Measurements from ENCODE around the gene BIN2. TPM values are rescaled to one million over a fixed set of nuclear protein-coding genes. Genes with fewer than 3 reads are reported as not detected.

BIN2 gene
- total RNA-seq, 1 experiment from 2014 or later = not detected

DNA sequence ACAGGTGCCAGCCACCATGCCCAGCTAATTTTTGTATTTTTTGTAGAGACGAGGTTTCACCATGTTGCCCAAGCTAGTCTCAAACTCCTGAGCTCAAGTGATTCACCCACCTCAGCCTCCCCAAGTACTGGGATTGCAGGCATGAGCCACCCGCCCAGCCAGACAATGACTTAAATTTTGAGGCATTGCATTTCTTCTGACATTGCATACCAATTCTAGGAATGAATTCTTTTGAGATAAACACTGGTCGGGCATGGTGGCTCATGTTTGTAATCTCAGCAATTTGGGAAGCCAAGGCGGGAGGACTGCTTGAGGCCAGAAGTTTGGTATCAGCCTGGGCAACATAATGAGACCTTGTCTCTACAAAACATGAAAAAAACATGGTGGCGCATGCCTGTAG lies 25.1 kb upstream of the BIN2 start:
- Histone ChIP-seq H2AFZ (ENCODE audit: low read length) (no peak overlapping the region), H2BK12ac (ENCODE audit: insufficient read length, low read depth, low read length) (no peak overlapping the region), H2AK5ac (ENCODE audit: insufficient read length, low read length) (no peak overlapping the region), H3K27ac (ENCODE audit: insufficient read length, low read depth, low read length) (no peak overlapping the region), H3K4me1 (ENCODE audit: insufficient read depth, low read length) (no peaks in the 10 kb centered on the region), H3K79me2 (ENCODE audit: insufficient read depth, low read length) (no peaks in the 10 kb centered on the region), H2BK20ac (ENCODE audit: low read depth, low read length, poor library complexity, severe bottlenecking) (no peak overlapping the region), H4K20me1 (ENCODE audit: control insufficient read depth, insufficient read depth, insufficient read length) (no peaks in the 10 kb centered on the region), H3K27me3 (ENCODE audit: insufficient read depth, low read length) (no peaks in the 10 kb centered on the region), H4K5ac (ENCODE audit: insufficient read length, low read depth, low read length) (no peak overlapping the region), H3K79me1 (ENCODE audit: insufficient read depth, low read depth, low read length, poor library complexity, severe bottlenecking) (no peaks in the 10 kb centered on the region), H2BK120ac (ENCODE audit: low read depth, low read length, poor library complexity, severe bottlenecking) (no peak overlapping the region), H3T11ph (ENCODE audit: low read length) (no peak overlapping the region), H2BK15ac (ENCODE audit: low read depth, low read length) (no peak overlapping the region), H3K56ac (ENCODE audit: insufficient read length, low read depth, low read length) (no peak overlapping the region), H4K91ac (ENCODE audit: insufficient read length, low read depth, low read length) (no peak overlapping the region), H2BK5ac (ENCODE audit: insufficient read length, low read length) (no peak overlapping the region), H3K4ac (ENCODE audit: low read depth, low read length) (no peak overlapping the region), H3K14ac (ENCODE audit: insufficient read depth, low read length) (no peak overlapping the region), H3K23me2 (ENCODE audit: insufficient read length, low read depth, low read length, poor library complexity, severe bottlenecking) (no peaks in the 10 kb centered on the region), H4K8ac (replicated peaks; ENCODE audit: insufficient read length, low read depth, low read length) (no peak overlapping the region), H3K23ac (ENCODE audit: insufficient read length, low read depth, low read length) (no peak overlapping the region), H3K4me2 (ENCODE audit: insufficient read depth, insufficient read length, low read length) (no peak overlapping the region), H3K9ac (ENCODE audit: extremely low read depth, insufficient read length, low read length) (no peak overlapping the region), H3K18ac (ENCODE audit: insufficient read length, low read depth, low read length) (no peak overlapping the region), H3K9me3 (ENCODE audit: control insufficient read depth, low read depth, low read length) (no peaks in the 10 kb centered on the region)
- no peaks in the 10 kb centered on the region for H3K36me3 Mint-ChIP-seq (ENCODE audit: insufficient read depth in 1 of 3, low read depth in 3 of 3)
- H3K4me3 Mint-ChIP-seq = no peak overlapping the region
- no CpG with 5 or more reads among the region's 5 CpGs for WGBS (ENCODE audit: extremely low coverage, insufficient read length, low lambda C conversion rate)
- H3K9me3 Mint-ChIP-seq = no peaks in the 10 kb centered on the region; a peak in 1 of 5 replicates
- H3K27ac Mint-ChIP-seq = no peak overlapping the region
- no peak for DNase-seq
- TF ChIP-seq, protein P1, sequence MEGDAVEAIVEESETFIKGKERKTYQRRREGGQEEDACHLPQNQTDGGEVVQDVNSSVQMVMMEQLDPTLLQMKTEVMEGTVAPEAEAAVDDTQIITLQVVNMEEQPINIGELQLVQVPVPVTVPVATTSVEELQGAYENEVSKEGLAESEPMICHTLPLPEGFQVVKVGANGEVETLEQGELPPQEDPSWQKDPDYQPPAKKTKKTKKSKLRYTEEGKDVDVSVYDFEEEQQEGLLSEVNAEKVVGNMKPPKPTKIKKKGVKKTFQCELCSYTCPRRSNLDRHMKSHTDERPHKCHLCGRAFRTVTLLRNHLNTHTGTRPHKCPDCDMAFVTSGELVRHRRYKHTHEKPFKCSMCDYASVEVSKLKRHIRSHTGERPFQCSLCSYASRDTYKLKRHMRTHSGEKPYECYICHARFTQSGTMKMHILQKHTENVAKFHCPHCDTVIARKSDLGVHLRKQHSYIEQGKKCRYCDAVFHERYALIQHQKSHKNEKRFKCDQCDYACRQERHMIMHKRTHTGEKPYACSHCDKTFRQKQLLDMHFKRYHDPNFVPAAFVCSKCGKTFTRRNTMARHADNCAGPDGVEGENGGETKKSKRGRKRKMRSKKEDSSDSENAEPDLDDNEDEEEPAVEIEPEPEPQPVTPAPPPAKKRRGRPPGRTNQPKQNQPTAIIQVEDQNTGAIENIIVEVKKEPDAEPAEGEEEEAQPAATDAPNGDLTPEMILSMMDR (conservative IDR thresholded peaks at IDR 0.05) = no peak
- peaks cover 18 to 19% of the 10 kb centered on the region in 2 experiments for H3K4me1 Mint-ChIP-seq
- peaks cover 3% of the 10 kb centered on the region for H3K27me3 Mint-ChIP-seq (ENCODE audit: low read depth)
